Mucosa of descending colon (tissue), 3 donors: ENCODE measurements around the gene CDC25C. TPM values are rescaled to one million over a fixed set of nuclear protein-coding genes. Genes with fewer than 3 reads are reported as not detected.

Source experiments
- ATAC-seq: fragments of 200-7000 bp; cut with Tn5 transposase; one replicate; pipeline ENCODE4 v1.9.1; 2020; ENCODE audit warnings: mild to moderate bottlenecking, moderate library complexity
- DNase-seq, 3 donors: peaks; one replicate each; pipeline ENCODE4 v3.0.0-alpha.2; 2020
- H3K36me3 ChIP-seq: fragments of 200-600 bp; one replicate; pipeline ENCODE4 v1.8.0; 2021; ENCODE audit warnings: low read depth, mild to moderate bottlenecking
- H3K4me1 ChIP-seq: fragments of 200-600 bp; one replicate; pipeline ENCODE4 v1.8.0; 2021; ENCODE audit warnings: low read depth, mild to moderate bottlenecking
- H3K4me3 ChIP-seq: fragments of 200-600 bp; one replicate; pipeline ENCODE4 v1.8.0; 2021; ENCODE audit warnings: mild to moderate bottlenecking
- H3K9me3 ChIP-seq: fragments of 200-600 bp; one replicate; pipeline ENCODE4 v1.8.0; 2021; ENCODE audit warnings: mild to moderate bottlenecking
- CTCF ChIP-seq: fragments of 200-600 bp; IDR thresholded peaks from one replicate; pipeline ENCODE4 v1.8.0; 2022; ENCODE audit warnings: antibody characterized with exemption, mild to moderate bottlenecking
- intact Hi-C, 2 donors: fragments of 100-400 bp; cut with DNase I in 1 of 2; cut with micrococcal nuclease in 1 of 2; formaldehyde crosslinking; loops; one replicate each; pipeline versions ENCODE4 v1.11.0 to v1.11.1; 2022; cut with DNase I, micrococcal nuclease
- total RNA-seq, 3 donors: library from RNA; stranded (reverse); fragmentation: NEBNext Ultra II Directional in 2 of 3; extraction: Animal tissue kit (Norgen Biotek cat#: 25700) in 2 of 3; gene quantifications; one replicate each; pipeline versions ENCODE4 v1.2.1 to v1.2.4, GENCODE V29; 2021 to 2023
- donor health status: DM: no; HTN: no; CAD: no; lungs with moderate emphysema.
- donor health status: DM: no; HTN: no; CAD: no.
- donor health status: DM: no; HTN: yes; CAD: no.

Gene CDC25C
- total RNA-seq, 3 donors from 2014 or later, result 0.79 to 4.1 (median 1.3) TPM

- no peak for TF ChIP-seq CTCF
- no peak for ATAC-seq
- no peak overlapping the region for H3K4me3 ChIP-seq
- no peaks in the 10 kb centered on the region for H3K9me3 ChIP-seq
- no peaks in the 10 kb centered on the region for H3K4me1 ChIP-seq
- H3K36me3 ChIP-seq, result no peaks in the 10 kb centered on the region
- intact Hi-C loops, result no loop called here
- DNase-seq, result no peak
Observed at GRCh38 chr5:138316355-138316754, 15.2 kb downstream of the CDC25C start.

- Histone ChIP-seq H3K4me1 (no peaks in the 10 kb centered on the region), H3K4me3 (no peak overlapping the region), H3K36me3 (no peaks in the 10 kb centered on the region), H3K9me3 (no peaks in the 10 kb centered on the region)
- intact Hi-C loops, result no loop called here
- ATAC-seq, result no peak
- DNase-seq, result no peak
- TF ChIP-seq CTCF, result no peak
Observed at GRCh38 chr5:138315751-138316278, 15.8 kb downstream of the CDC25C start.

GRCh38 chr5:138305797-138306196 is 25.8 kb downstream of the CDC25C start:
- DNase-seq (no peak), ATAC-seq (no peak)
- TF ChIP-seq CTCF, result no peak
- Histone ChIP-seq H3K4me1 (no peaks in the 10 kb centered on the region), H3K4me3 (no peak overlapping the region), H3K36me3 (no peaks in the 10 kb centered on the region), H3K9me3 (no peaks in the 10 kb centered on the region)
- intact Hi-C loops, result no loop called here

- H3K9me3 ChIP-seq, result no peaks in the 10 kb centered on the region
- H3K4me3 ChIP-seq, result no peak overlapping the region
- no peaks in the 10 kb centered on the region for H3K4me1 ChIP-seq
- no peaks in the 10 kb centered on the region for H3K36me3 ChIP-seq
- DNase-seq (no peak), ATAC-seq (no peak)
- intact Hi-C loops, result no loop called here
- no peak for TF ChIP-seq CTCF
Observed at GRCh38 chr5:138303372-138303771, 28.2 kb downstream of the CDC25C start.

GRCh38 chr5:138289296-138289695 is 42.3 kb downstream of the CDC25C start:
- intact Hi-C loops, result no loop called here
- H3K4me1 ChIP-seq, result no peaks in the 10 kb centered on the region
- no peak overlapping the region for H3K4me3 ChIP-seq
- ATAC-seq, result no peak
- H3K36me3 ChIP-seq, result no peaks in the 10 kb centered on the region
- no peak for TF ChIP-seq CTCF
- no peaks in the 10 kb centered on the region for H3K9me3 ChIP-seq
- no peak for DNase-seq

GRCh38 chr5:138287246-138287645 is 44.4 kb downstream of the CDC25C start:
- no peaks in the 10 kb centered on the region for H3K9me3 ChIP-seq
- H3K36me3 ChIP-seq, result no peaks in the 10 kb centered on the region
- ATAC-seq, result no peak
- TF ChIP-seq CTCF, result no peak
- no peak for DNase-seq
- H3K4me3 ChIP-seq, result no peak overlapping the region
- intact Hi-C loops, result no loop called here
- H3K4me1 ChIP-seq, result no peaks in the 10 kb centered on the region
